Hematopoietic multipotent progenitor cell (in vitro differentiated cells): Measurements from ENCODE around the gene SFMBT2. TPM values are rescaled to one million over a fixed set of nuclear protein-coding genes. Genes with fewer than 3 reads are reported as not detected.
"Not testable (repeated sequence)": the region's sequence is repeated elsewhere in the genome, so short reads cannot be mapped to it uniquely, and the experiment has no call there.

Experiments used
- DNase-seq, 3 donors: peaks; one replicate each; pipeline ENCODE4 v3.0.0-alpha.2; 2011 to 2015; ENCODE audit warnings: low read depth in 2 of 3, low spot score in 2 of 3
- total RNA-seq: library from RNA; depleted of rRNA; stranded (reverse); fragments of >200 nt; gene quantifications from one replicate; pipeline ENCODE4 v1.2.3, GENCODE V29; 2012

The SFMBT2 gene
- total RNA-seq, 1 donor = 4.3 TPM

DNA sequence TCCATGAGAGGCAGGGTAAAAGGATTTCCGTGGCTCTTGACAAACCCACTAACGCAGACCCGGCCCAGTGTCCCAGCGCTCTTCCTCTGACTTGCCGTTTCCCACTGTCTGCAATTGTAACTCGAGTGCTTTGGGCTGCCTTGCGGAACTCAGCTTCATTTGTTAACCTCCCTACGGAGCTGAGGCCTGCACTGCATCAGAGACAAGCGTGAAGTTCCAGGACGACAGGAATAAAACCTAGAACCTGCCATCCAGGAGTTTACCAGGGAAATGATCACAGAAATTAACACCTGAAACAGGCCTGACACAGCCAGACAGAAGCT, 76.2 kb downstream of the SFMBT2 start:
- no peak for DNase-seq

DNA sequence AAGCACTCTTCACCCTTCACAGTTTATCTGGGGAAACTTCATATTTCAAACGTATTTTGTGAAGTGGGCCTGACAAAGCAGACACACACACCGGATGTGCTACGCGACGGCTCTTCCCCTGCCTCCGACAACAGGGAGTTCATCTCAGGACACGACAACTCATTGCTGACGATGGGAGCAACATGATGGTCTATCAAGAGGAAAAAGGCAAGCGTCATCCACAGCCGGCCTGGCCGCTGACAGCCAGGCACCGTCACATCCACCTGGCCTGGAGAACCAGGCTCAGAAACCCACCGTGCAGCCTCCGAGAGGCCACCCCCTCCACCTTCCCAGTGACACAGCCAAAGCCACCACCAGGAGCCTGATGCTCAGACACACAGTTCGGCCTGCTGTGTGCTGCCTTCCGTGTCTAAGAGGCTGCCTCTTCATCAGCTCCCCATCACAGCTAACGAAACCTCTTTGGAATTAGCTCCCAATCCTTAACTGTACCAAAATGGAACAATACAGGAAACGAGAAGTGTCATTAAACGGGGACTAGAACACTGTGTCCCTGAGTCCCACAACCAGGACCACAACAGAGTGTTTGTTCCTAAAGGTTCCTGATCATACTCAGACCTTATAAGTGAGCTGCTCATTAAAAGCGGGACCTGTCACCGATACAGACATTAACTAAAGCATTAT, 76.7 kb downstream of the SFMBT2 start:
- DNase-seq = no peak

GRCh38 chr10:7329219-7329618, 81.6 kb downstream of the SFMBT2 start:
- no peak for DNase-seq

- no peak for DNase-seq
Measured at GRCh38 chr10:7327885-7328284, 82.9 kb downstream of the SFMBT2 start.

- DNase-seq = no peak
Measured at GRCh38 chr10:7322623-7323022, 88.2 kb downstream of the SFMBT2 start.

GRCh38 chr10:7320072-7320471, 90.8 kb downstream of the SFMBT2 start:
- peak in 1 of 3 donors; percentile 11 for DNase-seq

- no peak for DNase-seq
Measured at GRCh38 chr10:7319632-7320031, 91.2 kb downstream of the SFMBT2 start.

DNA sequence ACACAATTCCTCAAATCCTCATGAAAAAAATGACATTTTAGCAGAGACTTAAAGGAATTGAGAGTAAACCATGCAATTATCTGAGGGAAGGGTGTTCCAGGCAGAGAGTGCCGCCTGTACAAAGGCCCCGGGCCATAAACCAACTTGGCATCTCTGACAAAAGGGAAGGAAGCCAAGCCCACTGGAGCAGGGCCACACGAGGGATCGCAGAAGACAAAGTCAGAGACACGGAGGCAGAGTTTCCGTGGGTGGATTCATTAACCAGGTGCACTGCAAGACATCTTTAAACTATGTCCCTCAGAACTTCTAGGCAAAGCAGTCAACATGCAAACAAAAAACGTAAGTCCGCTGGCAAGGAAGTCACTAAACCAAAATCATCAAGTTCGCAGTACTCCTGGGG, 92.0 kb downstream of the SFMBT2 start:
- peak in 1 of 3 donors; percentile 52 for DNase-seq

GRCh38 chr10:7317786-7318446, 92.9 kb downstream of the SFMBT2 start:
- peak in 1 of 3 donors; percentile 20 for DNase-seq

- no peak for DNase-seq
Measured at GRCh38 chr10:7316839-7317238, 94.0 kb downstream of the SFMBT2 start.

GRCh38 chr10:7315906-7316305, 94.9 kb downstream of the SFMBT2 start:
- no peak for DNase-seq

- DNase-seq = no peak
Measured at GRCh38 chr10:7314170-7314569, 96.7 kb downstream of the SFMBT2 start.

- no peak for DNase-seq
Measured at GRCh38 chr10:7312488-7312857, 98.4 kb downstream of the SFMBT2 start.

GRCh38 chr10:7311850-7312487, 98.9 kb downstream of the SFMBT2 start:
- not testable (repeated sequence) for DNase-seq

- DNase-seq = no peak
Measured at GRCh38 chr10:7311218-7311849, 99.5 kb downstream of the SFMBT2 start.

- no peak for DNase-seq
Measured at GRCh38 chr10:7310076-7310475, 100.8 kb downstream of the SFMBT2 start.

- no peak for DNase-seq
Measured at GRCh38 chr10:7308826-7309225, 102.0 kb downstream of the SFMBT2 start.

DNA sequence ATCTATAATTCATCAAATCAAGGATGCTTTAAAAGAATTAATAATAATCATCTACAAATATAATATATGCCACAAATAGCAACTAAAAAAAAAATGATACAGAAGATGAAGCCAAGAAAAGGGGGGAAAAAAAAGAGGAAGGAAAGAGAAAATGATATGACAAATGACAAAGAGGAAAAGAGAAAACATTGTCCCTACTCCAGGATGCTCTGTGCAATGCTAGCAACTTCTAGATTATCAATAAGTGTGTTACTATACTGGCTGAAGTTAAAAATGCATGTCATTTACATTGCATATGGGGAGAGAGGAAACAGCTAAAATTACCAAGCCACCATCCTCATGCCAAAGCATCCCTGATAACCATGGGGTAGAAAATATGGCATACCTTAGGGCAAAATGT, 104.2 kb downstream of the SFMBT2 start:
- no peak for DNase-seq

DNA sequence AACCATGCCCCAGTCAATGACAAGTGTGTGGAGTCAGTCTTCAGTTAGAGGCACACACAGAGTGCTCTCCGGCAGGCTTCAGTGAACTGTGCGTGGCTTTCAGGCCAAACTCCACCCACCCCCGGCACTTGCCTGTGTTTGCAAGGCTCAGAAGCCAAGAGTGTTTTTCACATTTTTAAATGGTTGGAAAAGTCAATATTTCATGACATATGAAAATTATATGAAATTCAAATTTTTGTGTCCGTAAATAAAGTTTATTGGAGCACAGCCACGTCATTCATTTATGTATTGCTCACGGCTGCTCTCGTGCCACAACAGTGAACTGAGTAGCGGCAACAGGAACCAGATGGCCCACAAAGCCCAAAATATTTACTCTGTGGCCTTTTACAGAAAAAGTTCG, 104.7 kb downstream of the SFMBT2 start:
- peak in 2 of 3 donors; percentile 60 to 84 for DNase-seq

DNA sequence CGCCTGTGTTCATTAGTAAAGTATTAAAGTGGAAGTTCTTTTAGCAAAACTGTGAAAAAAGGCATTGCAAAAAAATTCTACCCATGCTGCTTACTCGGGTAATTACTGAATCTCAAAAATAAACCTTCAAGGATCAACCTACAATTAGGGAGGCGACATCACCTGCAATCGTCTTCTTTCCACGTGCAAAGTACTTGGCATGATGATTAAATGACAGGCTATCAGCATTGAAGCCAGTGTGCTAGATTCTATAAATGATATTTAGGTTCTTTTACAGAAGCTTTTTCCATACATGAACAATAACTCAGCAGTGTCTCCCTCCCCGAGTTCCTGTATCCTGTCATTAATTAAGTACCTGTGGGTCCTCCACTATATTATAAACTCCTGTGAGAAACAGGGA, 105.8 kb downstream of the SFMBT2 start:
- no peak for DNase-seq

GRCh38 chr10:7304110-7304509, 106.7 kb downstream of the SFMBT2 start:
- no peak for DNase-seq
